GM21786 (cell line): ENCODE measurements around the gene DENR.

ENCODE experiments used
- ATAC-seq: cut with Tn5 transposase; IDR thresholded peaks from one replicate; pipeline ENCODE4 v1.9.1; 2021; ENCODE audit not compliant: unreplicated experiment

Gene DENR

DNA sequence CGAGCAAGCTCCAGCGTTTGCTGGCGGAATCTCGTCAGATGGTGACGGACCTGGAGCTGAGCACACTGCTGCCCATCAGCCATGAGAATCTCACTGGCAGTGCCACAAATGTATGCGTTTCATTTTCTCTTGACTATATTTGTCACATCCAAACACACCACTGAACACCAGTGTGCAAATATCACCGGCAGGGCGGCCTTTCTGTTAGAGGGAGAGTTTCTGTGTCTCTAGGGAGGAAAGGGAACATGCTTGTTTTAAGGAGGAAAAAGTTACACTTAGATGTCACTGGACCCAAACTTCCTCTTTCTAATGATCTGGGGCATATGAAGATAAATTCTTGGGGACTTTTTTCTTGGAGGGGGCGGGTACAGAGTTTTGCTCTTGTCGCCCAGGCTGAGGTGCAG is 60.7 kb downstream of the DENR start:
- ATAC-seq, result no peak

DNA sequence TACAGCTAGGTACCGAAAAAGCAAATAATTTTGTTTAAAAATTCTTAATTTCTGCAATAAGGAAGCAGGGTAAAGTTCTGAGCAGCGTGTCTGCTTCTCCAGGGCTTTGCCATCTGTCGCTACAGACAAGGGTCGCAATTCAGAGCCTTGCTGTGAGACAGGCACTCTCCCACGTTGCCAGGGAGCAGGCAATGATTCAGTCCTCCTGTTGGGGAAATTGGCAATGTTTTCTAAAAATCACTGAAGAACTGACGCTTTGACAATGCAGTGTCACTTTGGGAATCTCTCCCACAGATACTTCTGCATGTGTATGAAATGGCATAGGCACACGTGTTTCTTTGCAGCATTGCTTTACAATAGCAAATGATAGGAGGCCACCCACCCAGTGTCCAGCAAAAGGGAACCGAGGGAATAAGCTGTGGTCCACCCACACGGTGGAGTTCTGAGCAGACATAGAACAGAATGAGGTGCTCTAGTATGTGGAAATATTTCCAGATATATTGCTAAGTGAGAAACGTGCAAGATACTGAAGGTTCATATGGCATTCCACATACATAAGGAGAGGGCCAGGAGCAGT is 66.7 kb downstream of the DENR start:
- ATAC-seq, result no peak

DNA sequence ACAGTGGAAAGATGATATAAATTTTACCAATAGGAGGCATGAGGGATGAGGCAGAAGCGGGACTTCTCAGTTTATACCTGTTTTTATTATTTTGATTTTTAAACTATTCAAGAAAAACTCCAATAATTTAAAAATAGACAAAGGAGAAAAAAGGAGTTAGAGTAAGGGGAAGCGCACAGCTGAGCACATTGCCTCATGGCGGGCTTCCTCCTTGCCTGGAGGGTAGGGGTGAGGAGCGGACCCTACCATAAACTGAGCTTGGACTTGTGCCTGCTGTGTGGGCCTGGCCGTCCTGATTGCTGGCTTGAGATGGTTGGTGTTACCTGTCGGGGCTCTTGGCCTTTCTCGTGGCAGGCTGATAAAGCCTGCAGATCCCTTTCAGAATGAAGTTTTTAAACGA is 67.5 kb downstream of the DENR start:
- no peak for ATAC-seq
